Measurements from ENCODE around the gene TMED6. TPM values are rescaled to one million over a fixed set of nuclear protein-coding genes. Genes with fewer than 3 reads are reported as not detected.

Gene TMED6
- total RNA-seq, 3 donors from 2014 or later = 0.90 to 1.5 (median 1.1) TPM

DNA sequence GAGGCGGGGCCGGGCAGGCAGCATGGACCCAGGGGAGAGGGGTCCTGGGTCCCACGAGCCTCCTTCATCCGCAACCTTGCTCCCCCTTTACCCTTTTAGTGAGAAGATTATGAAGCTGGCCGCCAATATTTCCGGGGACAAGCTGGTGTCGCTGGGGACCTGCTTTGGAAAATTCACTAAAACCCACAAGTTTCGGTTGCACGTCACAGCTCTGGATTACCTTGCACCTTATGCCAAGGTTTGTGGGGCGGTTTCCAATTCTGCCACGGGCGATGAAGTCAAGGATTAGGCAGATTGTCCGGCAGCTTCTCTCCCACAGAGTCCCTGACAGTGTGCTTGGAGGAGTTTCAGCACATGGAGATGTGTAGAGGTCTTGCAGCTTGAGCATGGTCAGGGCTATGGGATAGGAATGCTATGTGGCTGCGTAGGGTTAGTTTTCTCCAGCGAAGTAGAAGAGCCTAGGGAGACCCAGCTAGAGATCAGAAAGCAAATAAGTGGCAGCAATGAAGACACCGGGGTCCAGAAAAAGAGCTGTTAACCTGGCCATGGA, 11.4 kb downstream of the TMED6 start:
- H3K9me3 Mint-ChIP-seq = no peaks in the 10 kb centered on the region
- DNase-seq (no peak), ATAC-seq (peak in 1 of 2 donors; percentile 1)
- peak overlapping the region; percentile 100 for H3K4me3 Mint-ChIP-seq
- peaks cover 34% of the 10 kb centered on the region for H3K36me3 Mint-ChIP-seq (ENCODE audit: insufficient read depth)
- peaks cover 46% of the 10 kb centered on the region for H3K4me1 Mint-ChIP-seq (ENCODE audit: low read depth)
- H3K27me3 Mint-ChIP-seq (ENCODE audit: low read depth) = no peaks in the 10 kb centered on the region

DNA sequence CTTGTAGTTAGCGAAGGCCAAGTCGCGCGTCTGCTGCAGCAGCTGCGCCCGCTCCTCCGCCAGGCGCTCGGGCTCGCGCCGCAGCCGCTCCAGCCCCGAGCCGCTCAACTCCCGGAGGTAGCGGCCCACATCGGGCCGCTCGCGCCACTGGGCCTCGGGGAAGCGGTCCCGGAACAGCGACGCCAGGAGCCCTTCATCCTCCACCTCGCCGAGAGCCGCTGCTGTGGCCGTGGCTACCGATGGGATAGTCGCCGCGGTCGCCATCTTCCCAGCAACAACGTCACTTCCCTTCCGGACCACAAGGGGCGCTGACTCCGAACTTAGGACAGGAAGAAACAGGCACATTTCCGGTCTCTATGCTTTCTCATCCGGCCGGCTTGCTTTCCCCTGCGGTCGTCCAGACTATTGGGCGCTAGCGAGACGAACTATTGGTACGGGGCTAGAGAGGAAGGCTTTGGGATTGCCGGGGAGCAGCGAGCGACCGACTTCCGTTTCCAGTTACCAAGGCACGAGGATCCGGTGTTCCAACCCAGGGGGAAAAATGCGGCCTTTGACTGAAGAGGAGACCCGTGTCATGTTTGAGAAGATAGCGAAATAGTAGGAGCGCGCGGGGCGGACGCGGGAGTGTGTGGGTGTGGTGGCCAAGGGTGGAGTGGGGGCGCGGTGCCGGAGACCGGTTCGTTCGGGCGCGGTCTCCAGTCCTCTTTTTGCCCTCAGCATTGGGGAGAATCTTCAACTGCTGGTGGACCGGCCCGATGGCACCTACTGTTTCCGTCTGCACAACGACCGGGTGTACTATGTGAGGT, 12.1 kb downstream of the TMED6 start, which contains the start of the genes COG8 and NIP7:
TSS of gene COG8 (minus strand) at position 276 of the 806 bp plus-strand sequence. CDS start at position 264, 12 bp downstream.
TSS of gene NIP7 (plus strand) at position 484 of the 806 bp plus-strand sequence. CDS start at position 542, 58 bp downstream.
- Mint-ChIP-seq H3K36me3 (ENCODE audit: insufficient read depth) (peaks cover 34% of the 10 kb centered on the region), H3K4me3 (peak within 1 kb of the TSS; percentile 100)

GRCh38 chr16:69338557-69339288, 12.9 kb downstream of the TMED6 start:
- H3K27me3 Mint-ChIP-seq (ENCODE audit: low read depth) = no peaks in the 10 kb centered on the region
- no peak for DNase-seq
- peak overlapping the region; percentile 100 for H3K4me3 Mint-ChIP-seq
- H3K9me3 Mint-ChIP-seq = no peaks in the 10 kb centered on the region
- H3K36me3 Mint-ChIP-seq (ENCODE audit: insufficient read depth) = peaks cover 39% of the 10 kb centered on the region
- peaks cover 46% of the 10 kb centered on the region for H3K4me1 Mint-ChIP-seq (ENCODE audit: low read depth)
- ATAC-seq = no peak

More for the DNA sequence above, 12.1 kb downstream of the TMED6 start, which contains the start of the genes COG8 and NIP7:
- Mint-ChIP-seq H3K9me3 (no peaks in the 10 kb centered on the region), H3K27me3 (ENCODE audit: low read depth) (no peaks in the 10 kb centered on the region), H3K4me1 (ENCODE audit: low read depth) (peaks cover 46% of the 10 kb centered on the region)
- peak; percentile 92 for ATAC-seq
- DNase-seq = peak; percentile 88

GRCh38 chr16:69334696-69335095, 16.9 kb downstream of the TMED6 start:
- Mint-ChIP-seq H3K27me3 (ENCODE audit: low read depth) (no peaks in the 10 kb centered on the region), H3K9me3 (no peaks in the 10 kb centered on the region), H3K4me3 (no peak overlapping the region), H3K4me1 (ENCODE audit: low read depth) (peaks cover 36% of the 10 kb centered on the region), H3K36me3 (ENCODE audit: insufficient read depth) (peaks cover 24% of the 10 kb centered on the region)
- ATAC-seq (no peak), DNase-seq (no peak)

DNA sequence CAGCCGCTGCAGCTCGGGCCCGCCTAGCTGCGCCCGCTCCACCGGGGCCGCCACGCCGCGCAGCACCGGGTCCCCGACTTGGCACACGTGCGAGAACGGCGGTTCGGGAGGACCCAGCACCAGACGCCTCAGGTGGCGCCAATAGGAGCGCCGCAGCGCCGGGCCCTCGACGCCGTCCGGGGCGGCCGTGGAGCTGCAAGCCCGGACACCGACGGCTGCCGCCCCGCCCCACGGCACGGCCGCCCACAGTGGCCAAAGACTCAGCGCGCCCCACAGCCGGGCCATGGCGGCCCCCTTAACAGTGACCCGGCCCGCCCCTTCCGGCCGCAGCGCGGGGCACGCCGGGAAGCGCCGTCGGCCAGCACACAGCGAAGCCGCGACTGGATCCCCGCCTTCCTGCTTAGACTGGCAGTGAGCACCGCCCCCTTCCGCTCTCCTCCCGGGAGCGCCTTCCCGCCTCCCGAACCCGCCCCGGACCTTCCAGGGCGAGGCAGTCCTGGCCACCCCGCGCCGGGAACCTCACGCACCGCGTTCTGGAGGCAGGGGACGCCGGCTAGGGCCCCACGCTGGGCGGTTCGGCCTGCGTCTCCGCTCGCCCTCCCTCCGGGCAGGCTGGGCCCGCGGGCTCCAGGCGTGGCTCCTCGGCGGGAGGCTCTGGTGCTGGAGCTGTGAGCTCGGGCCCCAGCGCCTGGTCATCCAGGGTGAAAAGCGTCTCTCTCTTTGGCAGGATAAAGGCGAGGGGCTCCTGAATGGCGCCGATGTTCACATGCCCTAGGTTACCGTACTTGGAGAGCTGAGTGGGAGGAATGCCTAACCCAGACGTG, 21.1 kb downstream of the TMED6 start, which contains the start of gene PDF:
TSS of gene PDF (minus strand) at position 303 of the 824 bp plus-strand sequence. CDS start at position 285, 18 bp downstream.
- Mint-ChIP-seq H3K9me3 (no peaks in the 10 kb centered on the region), H3K36me3 (ENCODE audit: insufficient read depth) (peaks cover 18% of the 10 kb centered on the region), H3K4me1 (ENCODE audit: low read depth) (peaks cover 45% of the 10 kb centered on the region), H3K27me3 (ENCODE audit: low read depth) (no peaks in the 10 kb centered on the region), H3K4me3 (peak within 1 kb of the TSS; percentile 85)
- ATAC-seq = peak; percentile 97
- peak; percentile 74 for DNase-seq

GRCh38 chr16:69329369-69330285, 22.0 kb downstream of the TMED6 start:
- no peaks in the 10 kb centered on the region for H3K9me3 Mint-ChIP-seq
- ATAC-seq (peak; percentile 59 to 68), DNase-seq (peak; percentile 54)
- H3K36me3 Mint-ChIP-seq (ENCODE audit: insufficient read depth) = peaks cover 18% of the 10 kb centered on the region
- H3K4me1 Mint-ChIP-seq (ENCODE audit: low read depth) = peaks cover 49% of the 10 kb centered on the region
- no peaks in the 10 kb centered on the region for H3K27me3 Mint-ChIP-seq (ENCODE audit: low read depth)
- H3K4me3 Mint-ChIP-seq = peak overlapping the region; percentile 85

DNA sequence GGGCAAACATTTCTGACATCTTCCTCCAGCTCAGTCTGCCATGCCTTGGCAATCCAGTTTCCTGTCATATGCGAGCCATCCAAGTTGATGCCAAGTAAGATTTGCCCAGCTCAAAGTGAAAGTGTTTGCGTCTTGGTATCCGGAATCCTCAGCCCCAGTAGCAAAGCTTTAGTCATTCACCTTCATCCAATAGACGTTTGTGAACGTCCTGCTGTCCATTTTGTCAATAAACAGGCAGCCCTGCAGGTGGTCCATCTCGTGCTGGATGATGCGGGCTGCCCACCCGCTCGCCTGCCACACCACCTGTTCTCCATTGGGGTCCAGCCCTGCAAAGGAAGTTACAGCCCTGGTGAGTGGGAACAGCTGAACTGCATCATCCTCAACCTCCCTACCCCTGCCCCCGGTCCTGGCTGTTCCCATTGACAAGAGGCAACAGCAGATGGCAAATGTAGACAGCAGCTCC, 22.7 kb downstream of the TMED6 start:
- Mint-ChIP-seq H3K4me1 (ENCODE audit: low read depth) (peaks cover 49% of the 10 kb centered on the region), H3K9me3 (no peaks in the 10 kb centered on the region), H3K4me3 (peak overlapping the region; percentile 85), H3K36me3 (ENCODE audit: insufficient read depth) (peaks cover 13% of the 10 kb centered on the region), H3K27me3 (ENCODE audit: low read depth) (no peaks in the 10 kb centered on the region)
- no peak for DNase-seq
- ATAC-seq = no peak

DNA sequence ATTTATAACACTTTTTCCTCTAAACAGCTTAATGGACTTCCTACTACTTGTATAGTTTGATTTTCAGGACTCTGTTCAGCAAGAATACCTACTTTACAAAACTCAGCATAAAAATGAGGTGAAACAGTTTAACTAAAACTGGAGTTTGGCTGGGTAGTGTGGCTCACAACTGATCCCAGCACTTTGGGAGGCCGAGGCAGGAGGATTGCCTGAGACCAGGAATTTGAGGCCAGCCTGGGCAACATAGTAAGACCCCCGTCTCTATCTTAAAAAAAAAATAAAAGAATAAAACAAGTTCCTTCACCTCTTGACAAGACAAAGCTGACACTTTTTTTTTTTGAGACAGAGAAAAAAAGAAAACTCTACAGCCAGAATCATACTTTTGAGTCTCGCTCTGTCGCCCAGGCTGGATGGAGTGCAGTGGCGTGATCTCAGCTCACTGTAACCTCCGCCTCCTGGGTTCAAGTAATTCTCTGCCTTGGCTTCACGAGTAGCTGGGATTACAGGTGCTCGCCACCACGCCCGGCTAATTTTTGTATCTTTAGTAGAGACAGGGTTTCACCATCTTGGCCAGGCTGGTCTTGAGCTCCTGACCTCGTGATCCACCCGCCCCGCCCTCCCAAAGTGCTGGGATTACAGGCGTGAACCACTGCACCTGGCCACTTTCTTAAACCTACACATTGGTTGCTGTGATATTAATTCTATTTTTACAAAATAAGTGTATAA, 23.8 kb downstream of the TMED6 start:
- DNase-seq = no peak
- Mint-ChIP-seq H3K4me3 (peak overlapping the region; percentile 85), H3K27me3 (ENCODE audit: low read depth) (no peaks in the 10 kb centered on the region), H3K36me3 (ENCODE audit: insufficient read depth) (peaks cover 14% of the 10 kb centered on the region), H3K9me3 (no peaks in the 10 kb centered on the region), H3K4me1 (ENCODE audit: low read depth) (peaks cover 44% of the 10 kb centered on the region)
- ATAC-seq = no peak

- peak overlapping the region; percentile 66 for H3K4me3 Mint-ChIP-seq
- no peak for ATAC-seq
- DNase-seq = no peak
- no peaks in the 10 kb centered on the region for H3K9me3 Mint-ChIP-seq
- peaks cover 40% of the 10 kb centered on the region for H3K4me1 Mint-ChIP-seq (ENCODE audit: low read depth)
- H3K27me3 Mint-ChIP-seq (ENCODE audit: low read depth) = no peaks in the 10 kb centered on the region
- peaks cover 20% of the 10 kb centered on the region for H3K36me3 Mint-ChIP-seq (ENCODE audit: insufficient read depth)
These were observed 25.3 kb downstream of the TMED6 start for GRCh38 chr16:69326172-69326873.

DNA sequence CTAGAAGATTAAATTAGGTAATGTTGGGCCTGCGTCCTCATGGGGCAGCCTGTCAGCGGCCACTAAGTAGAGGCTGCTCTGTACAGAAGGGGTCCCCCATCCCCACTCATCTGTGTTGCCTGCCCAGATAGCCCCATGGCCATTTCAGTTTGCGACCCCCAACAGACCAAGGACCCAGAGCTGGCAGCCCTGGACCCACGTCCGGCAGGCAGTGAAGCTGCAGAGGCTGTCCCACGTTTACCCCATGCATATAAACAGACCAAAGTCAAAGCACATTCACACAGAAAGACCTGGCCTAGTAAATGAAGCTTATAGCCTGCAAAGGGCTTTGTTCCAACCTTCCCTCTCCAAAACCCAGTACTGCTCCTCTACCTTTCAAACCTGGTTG, 25.8 kb downstream of the TMED6 start:
- ATAC-seq (no peak), DNase-seq (no peak)
- peaks cover 24% of the 10 kb centered on the region for H3K36me3 Mint-ChIP-seq (ENCODE audit: insufficient read depth)
- H3K9me3 Mint-ChIP-seq = no peaks in the 10 kb centered on the region
- peak overlapping the region; percentile 66 for H3K4me3 Mint-ChIP-seq
- peaks cover 40% of the 10 kb centered on the region for H3K4me1 Mint-ChIP-seq (ENCODE audit: low read depth)
- H3K27me3 Mint-ChIP-seq (ENCODE audit: low read depth) = no peaks in the 10 kb centered on the region

GRCh38 chr16:69324585-69325253, 26.9 kb downstream of the TMED6 start:
- H3K9me3 Mint-ChIP-seq = no peaks in the 10 kb centered on the region
- peaks cover 40% of the 10 kb centered on the region for H3K4me1 Mint-ChIP-seq (ENCODE audit: low read depth)
- ATAC-seq = no peak
- H3K4me3 Mint-ChIP-seq = no peak overlapping the region
- H3K27me3 Mint-ChIP-seq (ENCODE audit: low read depth) = no peaks in the 10 kb centered on the region
- DNase-seq = no peak
- peaks cover 26% of the 10 kb centered on the region for H3K36me3 Mint-ChIP-seq (ENCODE audit: insufficient read depth)
